H1 (cell line): ENCODE data around the gene CEACAM21. TPM values are rescaled to one million over a fixed set of nuclear protein-coding genes. Genes with fewer than 3 reads are reported as not detected.

Experiments
- CTCF ChIA-PET: fragments of 300-600 bp; sonication (Branson Sonifier 250); formaldehyde crosslinking; loops from one replicate; lab custom pipeline; 2021; ENCODE audit not compliant: partially characterized antibody; lab: Charles Lee
- POLR2A ChIA-PET: fragments of 300-600 bp; sonication (Branson Sonifier 250); formaldehyde crosslinking; loops from one replicate; lab custom pipeline; 2021; ENCODE audit warnings: inconsistent platforms; ENCODE audit not compliant: partially characterized antibody; lab: Charles Lee
- DNase-seq, 2 experiments: peaks; one replicate each; pipeline versions ENCODE4 v3.0.0 to v3.0.0-alpha.2; 2010 to 2022; ENCODE audit warnings: low spot score in 2 of 2, low read depth in 1 of 2, mixed read lengths in 1 of 2
- FAIRE-seq: peaks from 2 replicates; lab custom pipeline; 2011; peaks lifted over from hg19 to GRCh38; lab: Jason Lieb, UNC
- H2AFZ ChIP-seq: 2 replicates; pipeline ENCODE4 v1.8.1; 2012; ENCODE audit warnings: low read length, inconsistent platforms
- H2AK5ac ChIP-seq: 2 replicates; pipeline ENCODE4 v1.6.1; 2013; ENCODE audit warnings: low read depth, low read length
- H2BK120ac ChIP-seq: replicated peaks from 2 replicates; pipeline ENCODE3; 2013; ENCODE audit warnings: low read depth, low read length, inconsistent platforms
- H2BK12ac ChIP-seq: 2 replicates; pipeline ENCODE4 v1.6.1; 2013; ENCODE audit warnings: low read depth, low read length
- H2BK15ac ChIP-seq: 2 replicates; pipeline ENCODE4 v1.6.1; 2013; ENCODE audit warnings: low read length
- H2BK20ac ChIP-seq: 2 replicates; pipeline ENCODE4 v1.6.1; 2013; ENCODE audit warnings: low read length
- H2BK5ac ChIP-seq: 2 replicates; pipeline ENCODE4 v1.6.1; 2013; ENCODE audit warnings: low read depth, low read length
- H3K14ac ChIP-seq: 2 replicates; pipeline ENCODE4 v1.6.1; 2013; ENCODE audit warnings: inconsistent platforms; ENCODE audit not compliant: insufficient read length
- H3K18ac ChIP-seq: 2 replicates; pipeline ENCODE4 v1.6.1; 2013; ENCODE audit warnings: low read length; ENCODE audit errors: extremely low read depth
- H3K23ac ChIP-seq: 2 replicates; pipeline ENCODE4 v1.6.1; 2013; ENCODE audit warnings: inconsistent platforms; ENCODE audit not compliant: insufficient read length
- H3K23me2 ChIP-seq: 2 replicates; pipeline ENCODE4 v1.6.1; 2013; ENCODE audit warnings: low read depth, low read length
- H3K27ac ChIP-seq: 2 replicates; pipeline ENCODE4 v1.6.1; 2011; ENCODE audit warnings: low read depth, low read length, inconsistent platforms
- H3K27me3 ChIP-seq, 4 experiments: replicated peaks in 1 of 4; 1 replicate in 1 of 4; 2 replicates in 3 of 4; pipeline versions ENCODE4 v1.6.1 to v1.8.1; 2011 to 2013; ENCODE audit warnings: low read length in 3 of 4, mild to moderate bottlenecking in 3 of 4, inconsistent platforms in 2 of 4, mixed read lengths in 2 of 4, moderate library complexity in 1 of 4; ENCODE audit not compliant: control insufficient read depth in 3 of 4, insufficient read depth in 3 of 4; ENCODE audit errors: extremely low read depth in 1 of 4
- H3K36me3 ChIP-seq, 4 experiments: 2 replicates each; pipeline versions ENCODE4 v1.6.1 to v1.8.1; 2011 to 2013; ENCODE audit warnings: mild to moderate bottlenecking in 4 of 4, low read length in 3 of 4, moderate library complexity in 2 of 4, control low read depth in 1 of 4, inconsistent platforms in 1 of 4; ENCODE audit not compliant: insufficient read depth in 4 of 4, control insufficient read depth in 2 of 4
- H3K4ac ChIP-seq: replicated peaks from 2 replicates; pipeline ENCODE3; 2013; ENCODE audit warnings: low read length, low read depth, mixed read lengths, inconsistent platforms; ENCODE audit not compliant: insufficient read length
- H3K4me1 ChIP-seq, 4 experiments: replicated peaks in 1 of 4; 1 replicate in 1 of 4; 2 replicates in 3 of 4; pipeline versions ENCODE4 v1.6.1 to v1.8.1; 2011 to 2013; ENCODE audit warnings: low read length in 3 of 4, inconsistent platforms in 2 of 4, mixed read lengths in 1 of 4; ENCODE audit not compliant: insufficient read depth in 4 of 4, control insufficient read depth in 3 of 4
- H3K4me2 ChIP-seq, 2 experiments: 2 replicates each; pipeline versions ENCODE4 v1.6.1 to v1.8.1; 2011 to 2013; ENCODE audit warnings: low read depth in 2 of 2, low read length in 2 of 2, control low read depth in 1 of 2, inconsistent platforms in 1 of 2, mild to moderate bottlenecking in 1 of 2; ENCODE audit not compliant: insufficient read depth in 1 of 2
- H3K4me3 ChIP-seq, 4 experiments: fragments of 200-600, 300-600 bp in 1 of 4; sonication (generic), shearing (Covaris generic), sonication (Bioruptor Twin) in 1 of 4; 2 replicates each; pipeline versions ENCODE4 v1.5.1 to v1.8.1; 2011 to 2016; ENCODE audit warnings: low read length in 4 of 4, low read depth in 3 of 4, control low read depth in 2 of 4, inconsistent platforms in 2 of 4, mild to moderate bottlenecking in 2 of 4, mixed read lengths in 1 of 4, moderate library complexity in 1 of 4; ENCODE audit not compliant: insufficient read depth in 2 of 4; ENCODE audit errors: extremely low read depth in 1 of 4
- H3K56ac ChIP-seq: replicated peaks from 2 replicates; pipeline ENCODE3; 2013; ENCODE audit warnings: low read depth, mild to moderate bottlenecking, mixed read lengths, low read length, inconsistent platforms; ENCODE audit not compliant: insufficient read length
- H3K79me1 ChIP-seq: 2 replicates; pipeline ENCODE4 v1.6.1; 2013; ENCODE audit warnings: low read depth, low read length, control low read depth
- H3K79me2 ChIP-seq, 2 experiments: 2 replicates each; pipeline versions ENCODE4 v1.6.1 to v1.8.1; 2012 to 2013; ENCODE audit warnings: low read length in 2 of 2, mild to moderate bottlenecking in 2 of 2, inconsistent platforms in 1 of 2; ENCODE audit not compliant: insufficient read depth in 2 of 2, control insufficient read depth in 1 of 2
- H3K9ac ChIP-seq, 4 experiments: replicated peaks in 1 of 4; 1 replicate in 1 of 4; 2 replicates in 3 of 4; pipeline versions ENCODE4 v1.6.1 to v1.8.1; 2011 to 2013; ENCODE audit warnings: low read depth in 3 of 4, low read length in 3 of 4, control low read depth in 2 of 4, mild to moderate bottlenecking in 2 of 4, moderate library complexity in 2 of 4, inconsistent platforms in 1 of 4; ENCODE audit errors: extremely low read depth in 1 of 4
- H3K9me3 ChIP-seq, 2 experiments: 2 replicates each; pipeline versions ENCODE4 v1.6.1 to v1.8.1; 2012 to 2013; ENCODE audit warnings: mild to moderate bottlenecking in 2 of 2, moderate library complexity in 2 of 2, control low read depth in 1 of 2, inconsistent platforms in 1 of 2, low read depth in 1 of 2, low read length in 1 of 2, mixed read lengths in 1 of 2; ENCODE audit not compliant: insufficient read depth in 2 of 2
- H4K20me1 ChIP-seq, 2 experiments: replicated peaks in 1 of 2; 2 replicates each; pipeline versions ENCODE3 to v1.8.1; 2011 to 2013; ENCODE audit warnings: inconsistent platforms in 2 of 2, low read length in 2 of 2, mild to moderate bottlenecking in 1 of 2; ENCODE audit not compliant: insufficient read depth in 2 of 2, control insufficient read depth in 1 of 2
- H4K5ac ChIP-seq: 2 replicates; pipeline ENCODE4 v1.6.1; 2013; ENCODE audit warnings: low read length, low read depth, mixed read lengths, inconsistent platforms; ENCODE audit not compliant: insufficient read length
- H4K8ac ChIP-seq: 2 replicates; pipeline ENCODE4 v1.8.0; 2013; ENCODE audit warnings: mild to moderate bottlenecking, moderate library complexity, low read length, inconsistent platforms; ENCODE audit not compliant: insufficient read depth; ENCODE audit errors: extremely low read depth
- H4K91ac ChIP-seq: replicated peaks from 2 replicates; pipeline ENCODE3; 2013; ENCODE audit warnings: low read length, mixed read lengths, inconsistent platforms; ENCODE audit not compliant: insufficient read length
- CEBPB ChIP-seq: IDR thresholded peaks from 2 replicates; pipeline ENCODE4 v1.6.1; 2012; ENCODE audit warnings: low read depth, low read length
- JUN ChIP-seq: IDR thresholded peaks from 2 replicates; pipeline ENCODE4 v1.6.1; 2011; ENCODE audit warnings: low read depth, mild to moderate bottlenecking, improper control_type of control experiment, low read length
- JUND ChIP-seq: IDR thresholded peaks from 2 replicates; pipeline ENCODE4 v1.6.1; 2011; ENCODE audit warnings: mild to moderate bottlenecking, improper control_type of control experiment, low read length
- NANOG ChIP-seq: IDR thresholded peaks from 2 replicates; pipeline ENCODE4 v1.6.1; 2011; ENCODE audit warnings: low read length, low read depth, mild to moderate bottlenecking, inconsistent platforms; ENCODE audit not compliant: insufficient read depth, poor library complexity, severe bottlenecking
- RAD21 ChIP-seq, 2 experiments: IDR thresholded peaks in 1 of 2; conservative IDR thresholded peaks in 1 of 2; 2 replicates each; pipeline ENCODE4 v1.6.1; 2011; ENCODE audit warnings: low read depth in 2 of 2, low read length in 2 of 2, improper control_type of control experiment in 1 of 2, inconsistent platforms in 1 of 2, mild to moderate bottlenecking in 1 of 2, moderate library complexity in 1 of 2
- RFX5 ChIP-seq: IDR thresholded peaks from 2 replicates; pipeline ENCODE4 v1.6.1; 2011; ENCODE audit warnings: low read depth, low read length, improper control_type of control experiment, borderline replicate concordance
- WGBS, 2 experiments: shearing (Covaris generic) in 1 of 2; methylation state at CpG; one replicate each; pipeline versions ENCODE4 v1.1.6 to v1.1.7; 2013 to 2015; ENCODE audit warnings: low lambda C conversion rate in 2 of 2, mixed read lengths in 2 of 2, inconsistent platforms in 1 of 2, low coverage in 1 of 2, missing lambda C conversion rate in 1 of 2; ENCODE audit not compliant: insufficient replicate concordance in 2 of 2, insufficient coverage in 1 of 2, insufficient read length in 1 of 2; ENCODE audit errors: extremely low coverage in 1 of 2, missing lambda C conversion rate in 1 of 2; 5-methylcytosine and 5-hydroxymethylcytosine counted together
- polyA plus RNA-seq, 7 experiments: library from polyadenylated mRNA; depleted of rRNA in 3 of 7; stranded (reverse) in 5 of 7; unstranded in 2 of 7; fragments of >200 nt in 5 of 7; fragments of 200-250 nt in 2 of 7; gene quantifications; 1 replicate in 5 of 7; 2 replicates in 1 of 7; 4 replicates in 1 of 7; pipeline versions ENCODE4 v1.2.1 to v1.2.3, GENCODE V29; 2011 to 2013; ENCODE audit warnings: missing spikeins in 2 of 7, mixed read lengths in 2 of 7
- total RNA-seq: library from RNA; stranded (reverse); fragmentation: NEBNext Ultra II Directional; extraction: Animal tissue kit (Norgen Biotek cat#: 25700); gene quantifications from 2 replicates; pipeline ENCODE4 v1.2.1, GENCODE V29; 2021

Gene CEACAM21
- total and polyA plus RNA-seq, 2 of the 8 experiments (the other 6 are each of a cell fraction or from before 2014, with no cell fraction given) = not detected

GRCh38 chr19:41549884-41550283 is 26.1 kb upstream of the CEACAM21 start:
- Histone ChIP-seq H2AFZ (no peak overlapping the region), H3K4ac (no peak overlapping the region), H3K23ac (no peak overlapping the region), H4K5ac (no peak overlapping the region), H2BK5ac (no peak overlapping the region), H2BK120ac (no peak overlapping the region), H3K27ac (no peak overlapping the region), H3K9me3 (peaks cover 4 to 21% of the 10 kb centered on the region in 2 experiments; a peak in 2 of 4 replicates), H3K18ac (no peak overlapping the region), H3K4me2 (peak overlapping the region in 1 of 2 experiments; percentile 91; a peak in 1 of 4 replicates), H2BK20ac (no peak overlapping the region), H3K4me1 (peaks cover 0 to 5% (median 0%) of the 10 kb centered on the region in 4 experiments; a peak in 1 of 7 replicates), H3K4me3 (peak overlapping the region in 1 of 4 experiments; percentile 36; a peak in 1 of 8 replicates), H2BK15ac (no peak overlapping the region), H3K79me2 (no peaks in the 10 kb centered on the region), H3K23me2 (peaks cover 4% of the 10 kb centered on the region; the same call in 1 of the 2 replicates), H3K56ac (no peak overlapping the region), H4K20me1 (no peaks in the 10 kb centered on the region), H3K27me3 (no peaks in the 10 kb centered on the region), H2BK12ac (no peak overlapping the region), H3K14ac (no peak overlapping the region), H3K9ac (no peak overlapping the region), H3K79me1 (no peaks in the 10 kb centered on the region), H3K36me3 (no peaks in the 10 kb centered on the region), H4K8ac (no peak overlapping the region), H4K91ac (no peak overlapping the region), H2AK5ac (no peak overlapping the region)
- DNase-seq (no peak), FAIRE-seq (no peak)
- ChIA-PET POLR2A (interaction anchor here (0.6 kb wide), 1 partner anchor 1960 kb away, joined by 3 read pairs; no protein-coding TSS in a partner anchor), CTCF (interaction anchor here (0.6 to 4.8 kb wide), 5 partner anchors 20 to 825 kb away, joined by 3 to 34 read pairs (median 5); no protein-coding TSS in a partner anchor)
- TF ChIP-seq RFX5 (no peak), CEBPB (no peak), JUND (no peak), JUN (no peak), NANOG (no peak), RAD21 (IDR thresholded peaks at IDR 0.05 in 1 of 2, conservative IDR thresholded peaks at IDR 0.05 in 1 of 2; ENCODE audit: low read depth in 2 of 2, low read length in 2 of 2) (no peak)
- WGBS, 2 experiments = 86% methylated on average over 5 of the region's 5 CpGs; no CpG with 5 or more reads in 1 of the 2 experiments
